Measurements from ENCODE around the gene DDX60.
"Not testable (repeated sequence)": the region's sequence is repeated elsewhere in the genome, so short reads cannot be mapped to it uniquely, and the experiment has no call there.

Gene DDX60

DNA sequence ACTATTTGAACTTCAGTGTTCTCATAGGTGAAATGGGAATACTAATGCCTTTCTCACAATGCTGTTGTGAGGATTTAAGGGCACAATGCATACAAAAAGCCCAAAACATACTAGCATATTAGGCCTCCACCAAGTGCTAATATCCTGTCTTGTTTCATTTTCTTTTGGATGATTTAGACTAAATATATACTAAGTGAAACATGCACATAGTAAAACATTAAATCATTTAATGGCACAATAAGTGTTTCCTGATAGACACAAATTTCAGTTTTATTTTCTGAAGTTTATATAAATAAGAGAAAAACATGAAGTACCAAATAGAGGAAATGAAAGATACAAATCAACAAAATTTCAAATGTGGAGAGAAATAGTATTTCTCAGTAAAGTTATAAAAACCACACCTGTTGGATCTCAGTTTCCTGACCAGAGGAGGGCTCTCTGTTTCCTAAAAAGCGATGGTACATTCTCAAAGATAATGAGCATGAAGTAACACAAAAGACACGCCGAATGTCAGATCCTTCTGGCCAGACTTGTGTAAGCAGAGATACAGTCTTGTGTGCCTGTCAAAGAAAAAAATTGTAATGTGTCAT lies 25.1 kb downstream of the DDX60 start:
- no peaks in the 10 kb centered on the region for H3K9me3 ChIP-seq (ENCODE audit: control insufficient read depth, insufficient read depth, low read depth, low read length)
- ChIA-PET POLR2A (no interaction called here), CTCF (no interaction called here)
- H3K4me3 ChIP-seq (ENCODE audit: low read depth, low read length) = no peak overlapping the region
- TF ChIP-seq ZNF184 (tag by site-specific recombination; IDR thresholded peaks at IDR 0.05) = no peak
- TF ChIP-seq ZNF416 (tag by site-specific recombination; IDR thresholded peaks at IDR 0.05) = no peak
- H3K4me1 ChIP-seq (ENCODE audit: control insufficient read depth, insufficient read depth, low read length) = no peaks in the 10 kb centered on the region
- H3K36me3 ChIP-seq (ENCODE audit: control insufficient read depth in 2 of 2, insufficient read depth in 1 of 2, low read length in 2 of 2) = no peaks in the 10 kb centered on the region
- H3K27ac ChIP-seq (ENCODE audit: extremely low read depth, low read depth, low read length) = no peak overlapping the region

DNA sequence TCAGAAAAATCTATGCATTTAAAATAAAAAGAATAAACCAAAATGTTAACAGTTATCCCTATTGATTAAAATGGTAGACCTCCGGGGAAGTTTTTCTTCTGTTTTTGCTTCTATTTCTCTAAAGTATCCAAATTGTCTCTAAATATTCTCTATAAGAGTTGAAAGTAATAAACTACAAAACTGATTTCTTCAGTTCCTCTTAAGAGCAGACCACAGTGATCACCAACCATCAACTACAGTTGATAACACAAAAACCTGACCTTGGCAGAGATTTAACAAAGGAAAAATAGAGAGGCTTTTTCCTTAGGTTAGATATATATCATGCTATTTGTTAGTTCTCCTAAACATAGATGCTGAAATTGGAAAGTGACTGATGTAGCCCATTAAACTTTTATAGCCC lies 27.3 kb downstream of the DDX60 start:
- no peak for TF ChIP-seq WT1 (tag by site-specific recombination; IDR thresholded peaks at IDR 0.05)
- no peak for TF ChIP-seq ZBTB1 (tag by site-specific recombination; IDR thresholded peaks at IDR 0.05)
- no peak for TF ChIP-seq ZNF830 (tag by site-specific recombination; IDR thresholded peaks at IDR 0.05; ENCODE audit: low read depth)
- no peak for TF ChIP-seq SP3 (tag by site-specific recombination; IDR thresholded peaks at IDR 0.05)
- ChIA-PET POLR2A (no interaction called here), CTCF (no interaction called here)
- Histone ChIP-seq H3K4me3 (ENCODE audit: low read depth, low read length) (no peak overlapping the region), H3K4me1 (ENCODE audit: control insufficient read depth, insufficient read depth, low read length) (no peaks in the 10 kb centered on the region), H3K36me3 (ENCODE audit: control insufficient read depth in 2 of 2, insufficient read depth in 1 of 2, low read length in 2 of 2) (no peaks in the 10 kb centered on the region), H3K27ac (ENCODE audit: extremely low read depth, low read depth, low read length) (no peak overlapping the region), H3K9me3 (ENCODE audit: control insufficient read depth, insufficient read depth, low read depth, low read length) (no peaks in the 10 kb centered on the region)

DNA sequence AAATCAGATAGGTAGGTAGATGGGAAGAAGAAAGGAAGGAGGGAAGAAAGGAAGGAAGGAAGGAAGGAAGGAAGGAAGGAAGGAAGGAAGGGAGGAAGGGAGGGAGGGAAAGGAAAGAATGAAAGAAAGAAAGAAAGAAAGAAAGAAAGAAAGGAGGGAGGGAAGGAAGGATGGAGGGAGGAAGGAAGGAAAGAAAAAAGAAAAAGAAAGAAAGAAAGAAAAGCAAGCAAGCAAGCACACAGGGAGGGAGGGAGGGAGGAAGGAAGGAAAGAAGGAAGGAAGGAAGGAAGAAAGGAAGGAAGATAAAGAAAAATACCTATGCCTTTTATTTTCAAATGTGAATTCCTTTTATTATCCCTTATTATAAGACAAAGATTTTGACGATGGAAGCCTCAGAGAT lies 32.7 kb downstream of the DDX60 start:
- H3K4me1 ChIP-seq (ENCODE audit: control insufficient read depth, insufficient read depth, low read length); CTCF ChIA-PET; POLR2A ChIA-PET; H3K9me3 ChIP-seq (ENCODE audit: control insufficient read depth, insufficient read depth, low read depth, low read length); H3K4me3 ChIP-seq (ENCODE audit: low read depth, low read length); H3K27ac ChIP-seq (ENCODE audit: extremely low read depth, low read depth, low read length); H3K36me3 ChIP-seq (ENCODE audit: control insufficient read depth in 2 of 2, insufficient read depth in 1 of 2, low read length in 2 of 2): not testable (repeated sequence)
- peak; percentile 68; the same call in 1 of the 2 replicates for TF ChIP-seq ZNF366 (tag by site-specific recombination; conservative IDR thresholded peaks at IDR 0.05)

DNA sequence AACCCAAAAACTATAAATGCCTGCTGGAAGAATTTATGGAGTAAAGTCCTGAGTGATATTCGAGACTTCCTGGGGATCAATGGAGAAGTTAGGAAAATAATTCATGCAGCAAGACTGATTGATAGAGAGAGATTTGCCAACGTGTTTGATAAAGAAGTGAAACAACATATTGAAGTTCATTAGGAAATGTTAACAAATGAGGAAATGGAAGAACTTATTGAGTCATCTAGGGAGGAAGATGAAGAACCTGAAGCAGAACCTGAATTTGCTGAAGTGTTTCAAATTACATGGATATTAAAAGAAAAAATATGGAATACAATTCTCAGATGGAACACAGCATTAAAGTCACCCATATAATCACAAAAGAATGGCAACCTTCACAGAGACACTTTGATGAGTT lies 39.0 kb downstream of the DDX60 start:
- Histone ChIP-seq H3K4me3 (ENCODE audit: low read depth, low read length) (no peak overlapping the region), H3K4me1 (ENCODE audit: control insufficient read depth, insufficient read depth, low read length) (no peaks in the 10 kb centered on the region), H3K36me3 (ENCODE audit: control insufficient read depth in 2 of 2, insufficient read depth in 1 of 2, low read length in 2 of 2) (no peaks in the 10 kb centered on the region), H3K9me3 (ENCODE audit: control insufficient read depth, insufficient read depth, low read depth, low read length) (no peaks in the 10 kb centered on the region), H3K27ac (ENCODE audit: extremely low read depth, low read depth, low read length) (no peak overlapping the region)
- TF ChIP-seq, protein P1, sequence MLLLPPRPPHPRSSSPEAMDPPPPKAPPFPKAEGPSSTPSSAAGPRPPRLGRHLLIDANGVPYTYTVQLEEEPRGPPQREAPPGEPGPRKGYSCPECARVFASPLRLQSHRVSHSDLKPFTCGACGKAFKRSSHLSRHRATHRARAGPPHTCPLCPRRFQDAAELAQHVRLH (tag by site-specific recombination; IDR thresholded peaks at IDR 0.05) = no peak
- TF ChIP-seq ZBTB48 (tag by site-specific recombination; IDR thresholded peaks at IDR 0.05) = no peak
- no peak for TF ChIP-seq ZNF473 (tag by site-specific recombination; IDR thresholded peaks at IDR 0.05)
- POLR2A ChIA-PET = no interaction called here
- CTCF ChIA-PET = no interaction called here

DNA sequence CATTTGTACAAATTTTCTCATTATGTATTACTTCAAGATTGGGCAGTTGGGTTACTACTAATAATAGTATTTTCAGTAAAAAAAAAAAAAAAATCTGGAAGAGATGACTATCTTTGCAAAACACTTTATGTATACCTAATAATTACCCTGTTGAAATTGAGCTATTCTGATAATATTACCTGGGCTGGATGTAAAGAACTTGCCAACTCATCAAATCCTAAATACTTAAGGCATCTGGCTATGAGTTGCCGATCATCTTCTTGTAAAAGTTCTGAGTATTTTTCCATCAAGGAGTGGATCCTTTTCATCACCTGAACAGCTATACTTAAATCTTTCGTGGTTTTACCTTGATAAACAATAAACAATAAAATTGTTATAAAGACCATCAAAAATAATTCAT lies 42.7 kb downstream of the DDX60 start:
- Histone ChIP-seq H3K9me3 (ENCODE audit: control insufficient read depth, insufficient read depth, low read depth, low read length) (no peaks in the 10 kb centered on the region), H3K27ac (ENCODE audit: extremely low read depth, low read depth, low read length) (no peak overlapping the region), H3K36me3 (ENCODE audit: control insufficient read depth in 2 of 2, insufficient read depth in 1 of 2, low read length in 2 of 2) (no peaks in the 10 kb centered on the region), H3K4me1 (ENCODE audit: control insufficient read depth, insufficient read depth, low read length) (no peaks in the 10 kb centered on the region), H3K4me3 (ENCODE audit: low read depth, low read length) (no peak overlapping the region)
- ChIA-PET CTCF (no interaction called here), POLR2A (no interaction called here)
- no peak for TF ChIP-seq ZNF776 (tag by site-specific recombination; IDR thresholded peaks at IDR 0.05; ENCODE audit: borderline replicate concordance)
- TF ChIP-seq, protein P2, sequence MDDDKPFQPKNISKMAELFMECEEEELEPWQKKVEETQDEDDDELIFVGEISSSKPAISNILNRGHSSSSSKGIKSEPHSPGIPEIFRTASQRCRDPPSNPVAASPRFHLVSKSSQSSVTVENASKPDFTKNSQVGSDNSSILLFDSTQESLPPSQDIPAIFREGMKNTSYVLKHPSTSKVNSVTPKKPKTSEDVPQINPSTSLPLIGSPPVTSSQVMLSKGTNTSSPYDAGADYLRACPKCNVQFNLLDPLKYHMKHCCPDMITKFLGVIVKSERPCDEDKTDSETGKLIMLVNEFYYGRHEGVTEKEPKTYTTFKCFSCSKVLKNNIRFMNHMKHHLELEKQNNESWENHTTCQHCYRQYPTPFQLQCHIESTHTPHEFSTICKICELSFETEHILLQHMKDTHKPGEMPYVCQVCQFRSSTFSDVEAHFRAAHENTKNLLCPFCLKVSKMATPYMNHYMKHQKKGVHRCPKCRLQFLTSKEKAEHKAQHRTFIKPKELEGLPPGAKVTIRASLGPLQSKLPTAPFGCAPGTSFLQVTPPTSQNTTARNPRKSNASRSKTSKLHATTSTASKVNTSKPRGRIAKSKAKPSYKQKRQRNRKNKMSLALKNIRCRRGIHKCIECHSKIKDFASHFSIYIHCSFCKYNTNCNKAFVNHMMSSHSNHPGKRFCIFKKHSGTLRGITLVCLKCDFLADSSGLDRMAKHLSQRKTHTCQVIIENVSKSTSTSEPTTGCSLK (tag by site-specific recombination; IDR thresholded peaks at IDR 0.05) = no peak
- no peak for TF ChIP-seq ZNF394 (tag by site-specific recombination; IDR thresholded peaks at IDR 0.05; ENCODE audit: borderline replicate concordance)
- TF ChIP-seq ZNF621 (tag by site-specific recombination; IDR thresholded peaks at IDR 0.05) = no peak
- TF ChIP-seq KLF7 (tag by site-specific recombination; IDR thresholded peaks at IDR 0.05; ENCODE audit: borderline replicate concordance) = no peak
- TF ChIP-seq, protein P3, sequence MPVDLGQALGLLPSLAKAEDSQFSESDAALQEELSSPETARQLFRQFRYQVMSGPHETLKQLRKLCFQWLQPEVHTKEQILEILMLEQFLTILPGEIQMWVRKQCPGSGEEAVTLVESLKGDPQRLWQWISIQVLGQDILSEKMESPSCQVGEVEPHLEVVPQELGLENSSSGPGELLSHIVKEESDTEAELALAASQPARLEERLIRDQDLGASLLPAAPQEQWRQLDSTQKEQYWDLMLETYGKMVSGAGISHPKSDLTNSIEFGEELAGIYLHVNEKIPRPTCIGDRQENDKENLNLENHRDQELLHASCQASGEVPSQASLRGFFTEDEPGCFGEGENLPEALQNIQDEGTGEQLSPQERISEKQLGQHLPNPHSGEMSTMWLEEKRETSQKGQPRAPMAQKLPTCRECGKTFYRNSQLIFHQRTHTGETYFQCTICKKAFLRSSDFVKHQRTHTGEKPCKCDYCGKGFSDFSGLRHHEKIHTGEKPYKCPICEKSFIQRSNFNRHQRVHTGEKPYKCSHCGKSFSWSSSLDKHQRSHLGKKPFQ (tag by site-specific recombination; IDR thresholded peaks at IDR 0.05) = no peak
- TF ChIP-seq ZNF324 (tag by site-specific recombination; IDR thresholded peaks at IDR 0.05) = no peak
- TF ChIP-seq, protein P4, sequence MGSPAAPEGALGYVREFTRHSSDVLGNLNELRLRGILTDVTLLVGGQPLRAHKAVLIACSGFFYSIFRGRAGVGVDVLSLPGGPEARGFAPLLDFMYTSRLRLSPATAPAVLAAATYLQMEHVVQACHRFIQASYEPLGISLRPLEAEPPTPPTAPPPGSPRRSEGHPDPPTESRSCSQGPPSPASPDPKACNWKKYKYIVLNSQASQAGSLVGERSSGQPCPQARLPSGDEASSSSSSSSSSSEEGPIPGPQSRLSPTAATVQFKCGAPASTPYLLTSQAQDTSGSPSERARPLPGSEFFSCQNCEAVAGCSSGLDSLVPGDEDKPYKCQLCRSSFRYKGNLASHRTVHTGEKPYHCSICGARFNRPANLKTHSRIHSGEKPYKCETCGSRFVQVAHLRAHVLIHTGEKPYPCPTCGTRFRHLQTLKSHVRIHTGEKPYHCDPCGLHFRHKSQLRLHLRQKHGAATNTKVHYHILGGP (tag by site-specific recombination; IDR thresholded peaks at IDR 0.05) = no peak
